ENCODE data around the gene TAF4.

DNA sequence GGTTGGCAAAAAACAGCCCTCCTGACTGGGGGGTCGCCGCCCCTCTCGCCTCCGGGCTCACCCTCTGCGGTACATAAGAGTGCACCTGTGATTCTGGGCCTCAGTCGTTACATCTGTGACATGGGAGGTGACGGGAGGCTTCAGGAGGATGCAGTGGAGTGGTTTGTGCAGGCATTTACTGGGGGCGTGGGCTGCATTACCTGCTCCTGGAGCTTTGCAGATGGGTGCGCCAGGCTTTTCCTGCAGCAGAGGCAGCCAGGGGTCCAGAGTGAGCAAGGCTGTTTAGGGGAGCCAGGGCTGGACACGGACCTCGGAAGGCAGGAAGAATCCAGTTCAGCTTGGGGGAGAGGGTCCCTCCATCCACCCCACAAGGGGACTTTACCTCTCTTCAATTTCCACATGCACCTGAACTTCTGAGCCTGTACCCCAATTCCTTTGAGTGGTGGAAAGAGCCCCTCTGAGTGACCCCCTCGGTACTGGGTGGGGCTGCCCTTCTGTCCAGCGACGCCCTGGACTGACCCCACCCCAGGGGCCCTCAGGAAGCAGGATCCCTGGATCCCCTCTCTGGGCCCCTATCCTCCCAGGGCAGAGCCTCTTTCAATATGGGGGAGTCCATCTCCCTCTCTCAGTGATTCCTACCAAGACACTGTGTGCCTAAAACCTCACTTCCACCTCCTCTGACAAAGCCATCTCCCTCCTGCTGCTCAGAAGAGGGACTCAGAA lies 134.0 kb downstream of the TAF4 start:
- TF ChIP-seq, protein P1, sequence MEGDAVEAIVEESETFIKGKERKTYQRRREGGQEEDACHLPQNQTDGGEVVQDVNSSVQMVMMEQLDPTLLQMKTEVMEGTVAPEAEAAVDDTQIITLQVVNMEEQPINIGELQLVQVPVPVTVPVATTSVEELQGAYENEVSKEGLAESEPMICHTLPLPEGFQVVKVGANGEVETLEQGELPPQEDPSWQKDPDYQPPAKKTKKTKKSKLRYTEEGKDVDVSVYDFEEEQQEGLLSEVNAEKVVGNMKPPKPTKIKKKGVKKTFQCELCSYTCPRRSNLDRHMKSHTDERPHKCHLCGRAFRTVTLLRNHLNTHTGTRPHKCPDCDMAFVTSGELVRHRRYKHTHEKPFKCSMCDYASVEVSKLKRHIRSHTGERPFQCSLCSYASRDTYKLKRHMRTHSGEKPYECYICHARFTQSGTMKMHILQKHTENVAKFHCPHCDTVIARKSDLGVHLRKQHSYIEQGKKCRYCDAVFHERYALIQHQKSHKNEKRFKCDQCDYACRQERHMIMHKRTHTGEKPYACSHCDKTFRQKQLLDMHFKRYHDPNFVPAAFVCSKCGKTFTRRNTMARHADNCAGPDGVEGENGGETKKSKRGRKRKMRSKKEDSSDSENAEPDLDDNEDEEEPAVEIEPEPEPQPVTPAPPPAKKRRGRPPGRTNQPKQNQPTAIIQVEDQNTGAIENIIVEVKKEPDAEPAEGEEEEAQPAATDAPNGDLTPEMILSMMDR (IDR thresholded peaks at IDR 0.05) = no peak
- no peak for TF ChIP-seq POLR2A (IDR thresholded peaks at IDR 0.05)
